Renal pelvis (tissue), 4 donors: Measurements from ENCODE around the gene FAM149B1. TPM values are rescaled to one million over a fixed set of nuclear protein-coding genes. Genes with fewer than 3 reads are reported as not detected.

Experiments used
- DNase-seq: peaks from one replicate; pipeline ENCODE4 v3.0.0-alpha.2; 2013
- polyA plus RNA-seq, 3 donors: library from polyadenylated mRNA; unstranded; fragments of 120-200 nt; gene quantifications; one replicate each; pipeline ENCODE4 v1.2.1, GENCODE V29; 2013; ENCODE audit not compliant: insufficient read length in 3 of 3

The FAM149B1 gene
- polyA plus RNA-seq, 3 donors, result 34.5 to 59.1 (median 51.8) TPM

- DNase-seq, result no peak
These were observed 515 bp downstream of the FAM149B1 start for GRCh38 chr10:73168465-73168803.

- no peak for DNase-seq
These were observed 1.4 kb downstream of the FAM149B1 start for GRCh38 chr10:73169320-73169719.

- no peak for DNase-seq
These were observed 4.9 kb downstream of the FAM149B1 start for GRCh38 chr10:73172867-73173266.

- no peak for DNase-seq
These were observed 6.4 kb downstream of the FAM149B1 start for GRCh38 chr10:73174148-73174925.

- DNase-seq, result no peak
These were observed 14.6 kb downstream of the FAM149B1 start for GRCh38 chr10:73182568-73182967.

GRCh38 chr10:73183667-73184281 is 15.9 kb downstream of the FAM149B1 start:
- no peak for DNase-seq

- DNase-seq, result no peak
These were observed 18.3 kb downstream of the FAM149B1 start for GRCh38 chr10:73186266-73186665.

GRCh38 chr10:73190188-73190587 is 22.3 kb downstream of the FAM149B1 start:
- DNase-seq, result no peak

- no peak for DNase-seq
These were observed 37.2 kb downstream of the FAM149B1 start for GRCh38 chr10:73205081-73205480.

- DNase-seq, result no peak
These were observed 38.0 kb downstream of the FAM149B1 start for GRCh38 chr10:73205890-73206289.

GRCh38 chr10:73206385-73206784 is 38.5 kb downstream of the FAM149B1 start:
- no peak for DNase-seq

- DNase-seq, result no peak
These were observed 40.0 kb downstream of the FAM149B1 start for GRCh38 chr10:73207883-73208282.

GRCh38 chr10:73209705-73210104 is 41.8 kb downstream of the FAM149B1 start:
- no peak for DNase-seq

- no peak for DNase-seq
These were observed 42.6 kb downstream of the FAM149B1 start for GRCh38 chr10:73210395-73211105.

GRCh38 chr10:73211106-73211811 is 43.3 kb downstream of the FAM149B1 start:
- no peak for DNase-seq

GRCh38 chr10:73215749-73216148 is 47.8 kb downstream of the FAM149B1 start:
- DNase-seq, result no peak

- no peak for DNase-seq
These were observed 49.7 kb downstream of the FAM149B1 start for GRCh38 chr10:73217628-73218027.

GRCh38 chr10:73218431-73219191 is 50.7 kb downstream of the FAM149B1 start:
- no peak for DNase-seq

- no peak for DNase-seq
These were observed 51.5 kb downstream of the FAM149B1 start for GRCh38 chr10:73219384-73219783.

GRCh38 chr10:73220989-73221388 is 53.1 kb downstream of the FAM149B1 start:
- no peak for DNase-seq

- no peak for DNase-seq
These were observed 57.6 kb downstream of the FAM149B1 start for GRCh38 chr10:73225518-73225917.

- DNase-seq, result no peak
These were observed 58.7 kb downstream of the FAM149B1 start for GRCh38 chr10:73226663-73227062.
